Lung (tissue), 12 donors: ENCODE results near the gene UBA52. TPM values are rescaled to one million over a fixed set of nuclear protein-coding genes. Genes with fewer than 3 reads are reported as not detected.
A peak's percentile ranks its signal among the peaks of the same experiment; 100 is the strongest.

ENCODE experiments used
- ATAC-seq: fragments of 200-7000 bp; cut with Tn5 transposase; one replicate; pipeline ENCODE4 v1.9.1; 2020; ENCODE audit warnings: moderate number of reproducible peaks; ENCODE audit not compliant: insufficient read depth, low FRiP score
- DNase-seq, 3 donors: peaks; one replicate each; pipeline ENCODE4 v3.0.0-alpha.2; 2013 to 2017
- H3K27ac ChIP-seq, 2 donors: one replicate each; pipeline ENCODE4 v1.5.1; 2013; ENCODE audit warnings: mild to moderate bottlenecking in 2 of 2, moderate library complexity in 2 of 2, control low read depth in 1 of 2, inconsistent platforms in 1 of 2, low read depth in 1 of 2, low read length in 1 of 2
- H3K27me3 ChIP-seq, 3 donors: one replicate each; pipeline ENCODE4 v1.5.1; 2013; ENCODE audit warnings: low read length in 2 of 3; ENCODE audit not compliant: control insufficient read depth in 3 of 3, insufficient read depth in 3 of 3
- H3K36me3 ChIP-seq, 4 donors: one replicate each; pipeline ENCODE4 v1.5.1; 2013; ENCODE audit warnings: low read length in 4 of 4, mild to moderate bottlenecking in 1 of 4, moderate library complexity in 1 of 4; ENCODE audit not compliant: control insufficient read depth in 4 of 4, insufficient read depth in 4 of 4
- H3K4me1 ChIP-seq, 5 donors: one replicate each; pipeline ENCODE4 v1.5.1; 2013; ENCODE audit warnings: low read length in 5 of 5, mild to moderate bottlenecking in 2 of 5, moderate library complexity in 1 of 5; ENCODE audit not compliant: control insufficient read depth in 5 of 5, insufficient read depth in 5 of 5
- H3K4me3 ChIP-seq: one replicate; pipeline ENCODE4 v1.5.1; 2013; ENCODE audit warnings: mild to moderate bottlenecking, control low read depth, moderate library complexity
- H3K9ac ChIP-seq, 2 donors: one replicate each; pipeline ENCODE4 v1.5.1; 2013; ENCODE audit warnings: low read length in 2 of 2, control low read depth in 1 of 2; ENCODE audit not compliant: insufficient read depth in 1 of 2
- H3K9me3 ChIP-seq, 4 donors: one replicate each; pipeline ENCODE4 v1.5.1; 2013; ENCODE audit warnings: low read length in 3 of 4, mild to moderate bottlenecking in 1 of 4, moderate library complexity in 1 of 4; ENCODE audit not compliant: control insufficient read depth in 4 of 4, insufficient read depth in 3 of 4
- CTCF ChIP-seq: IDR thresholded peaks from 2 replicates; pipeline ENCODE4 v1.5.1; 2012; ENCODE audit warnings: mild to moderate bottlenecking; ENCODE audit errors: control extremely low read depth, extremely low read depth
- WGBS, 2 donors: extraction: QIAGEN DNeasy Blood & Tissue Kit; methylation state at CpG; one replicate each; pipeline ENCODE4 v1.1.7; 2013; 5-methylcytosine and 5-hydroxymethylcytosine counted together
- polyA plus RNA-seq, 2 donors: library from polyadenylated mRNA; stranded (reverse); fragments of 200-250 nt; gene quantifications; one replicate each; pipeline ENCODE4 v1.2.1, GENCODE V29; 2013
- total RNA-seq, 2 donors: library from RNA; depleted of rRNA in 1 of 2; stranded (reverse); fragments of >200 nt in 1 of 2; gene quantifications; one replicate each; pipeline ENCODE4 v1.2.1, GENCODE V29; 2014 to 2021
- donor health status: control.
- donor health status: control.
- donor health status: Bipolar disorder and iron deficiency.
- donor health status: healthy.
- donor health status: DM: yes; HTN: yes; CAD: no.

Gene UBA52
- total and polyA plus RNA-seq, 4 donors: 689 to 1,266 (median 1,030) TPM

GRCh38 chr19:18612051-18612771 lies 40.6 kb downstream of the UBA52 start:
- H3K4me3 ChIP-seq: peak overlapping the region; percentile 18
- no peak overlapping the region for H3K9ac ChIP-seq
- H3K9me3 ChIP-seq: no peaks in the 10 kb centered on the region
- H3K27me3 ChIP-seq: peaks cover 0 to 61% (median 51%) of the 10 kb centered on the region in 3 donors
- no peak for ATAC-seq
- peaks cover 0 to 16% (median 14%) of the 10 kb centered on the region in 5 donors for H3K4me1 ChIP-seq
- WGBS, 2 donors: 2% methylated on average over 28 to 30 of the region's 30 CpGs
- H3K36me3 ChIP-seq: no peaks in the 10 kb centered on the region
- TF ChIP-seq CTCF: no peak
- DNase-seq: peak in 1 of 3 donors; percentile 12
- no peak overlapping the region for H3K27ac ChIP-seq

GRCh38 chr19:18612772-18613588 lies 41.3 kb downstream of the UBA52 start, which contains the start of gene TMEM59L:
TSS of gene TMEM59L (plus strand) at chr19:18612870. CDS start at chr19:18612959, 89 bp downstream.
- Histone ChIP-seq H3K27ac (no peak within 1 kb of the TSS), H3K4me1 (peaks cover 0 to 16% (median 14%) of the 10 kb centered on the region in 5 donors), H3K4me3 (peak within 1 kb of the TSS; percentile 18), H3K9me3 (peaks cover 0 to 1% (median 0%) of the 10 kb centered on the region in 4 donors), H3K9ac (no peak within 1 kb of the TSS), H3K36me3 (no peaks in the 10 kb centered on the region), H3K27me3 (peaks cover 0 to 57% (median 50%) of the 10 kb centered on the region in 3 donors)
- peak in 2 of 3 donors; percentile 40 to 49 for DNase-seq
- no peak for ATAC-seq
- 1 to 2% methylated on average over 57 to 70 of the region's 70 CpGs for WGBS, 2 donors
- no peak for TF ChIP-seq CTCF

- Histone ChIP-seq H3K36me3 (no peaks in the 10 kb centered on the region), H3K4me3 (no peak overlapping the region), H3K9me3 (peaks cover 0 to 2% (median 0%) of the 10 kb centered on the region in 4 donors), H3K27me3 (peaks cover 0 to 50% (median 43%) of the 10 kb centered on the region in 3 donors), H3K4me1 (peaks cover 0 to 16% (median 14%) of the 10 kb centered on the region in 5 donors), H3K9ac (no peak overlapping the region), H3K27ac (no peak overlapping the region)
- ATAC-seq (no peak), DNase-seq (no peak)
- WGBS, 2 donors: 26 to 38% methylated on average over 20 to 23 of the region's 23 CpGs
- TF ChIP-seq CTCF: no peak
These were observed 42.1 kb downstream of the UBA52 start for GRCh38 chr19:18613589-18614234.
